Loucy (cell line): ENCODE results near the gene TMC3.
"Not testable (repeated sequence)": the region's sequence is repeated elsewhere in the genome, so short reads cannot be mapped to it uniquely, and the experiment has no call there.

ENCODE experiments used
- H2AFZ ChIP-seq: fragments of 200-600 bp; sonication (generic); 2 replicates; pipeline ENCODE4 v1.6.0; 2016; ENCODE audit warnings: antibody characterized with exemption, mild to moderate bottlenecking, low read length, moderate library complexity
- H3F3A ChIP-seq: fragments of 200-600 bp; 2 replicates; pipeline ENCODE4 v1.6.0; 2016; ENCODE audit warnings: antibody characterized with exemption, low read depth, mild to moderate bottlenecking
- H3K27me3 ChIP-seq: fragments of 200-600 bp; sonication (generic); 2 replicates; pipeline ENCODE4 v1.6.1; 2014; ENCODE audit warnings: low read length, mild to moderate bottlenecking; ENCODE audit not compliant: insufficient read depth, poor library complexity, severe bottlenecking
- H3K36me3 ChIP-seq: fragments of 200-600 bp; sonication (generic); 2 replicates; pipeline ENCODE4 v1.6.1; 2016; ENCODE audit warnings: low read length; ENCODE audit not compliant: insufficient read depth
- H3K4me1 ChIP-seq: fragments of 200-600 bp; sonication (generic); 2 replicates; pipeline ENCODE4 v1.5.1; 2014; ENCODE audit warnings: low read length, mild to moderate bottlenecking; ENCODE audit not compliant: insufficient read depth, poor library complexity, severe bottlenecking
- H3K4me2 ChIP-seq: fragments of 200-600 bp; sonication (generic); 2 replicates; pipeline ENCODE4 v1.6.0; 2014; ENCODE audit warnings: antibody characterized with exemption, low read length, low read depth, mild to moderate bottlenecking; ENCODE audit not compliant: poor library complexity, severe bottlenecking
- H3K4me3 ChIP-seq: fragments of 200-600 bp; sonication (generic); 2 replicates; pipeline ENCODE4 v1.5.1; 2014; ENCODE audit warnings: low read length, mild to moderate bottlenecking, mixed read lengths; ENCODE audit not compliant: poor library complexity, severe bottlenecking
- H3K79me2 ChIP-seq: fragments of 200-600 bp; sonication (generic); 2 replicates; pipeline ENCODE4 v1.6.1; 2014; ENCODE audit warnings: low read length; ENCODE audit not compliant: insufficient read depth
- H3K9ac ChIP-seq: fragments of 200-600 bp; sonication (generic); 2 replicates; pipeline ENCODE4 v1.6.0; 2014; ENCODE audit warnings: mild to moderate bottlenecking, low read depth, low read length, moderate library complexity; ENCODE audit not compliant: poor library complexity, severe bottlenecking
- H3K9me2 ChIP-seq: fragments of 200-600 bp; sonication (generic); replicated peaks from 2 replicates; pipeline ENCODE4 v1.6.1; 2016; ENCODE audit warnings: low read depth, low read length, mixed read lengths
- H3K9me3 ChIP-seq: fragments of 200-600 bp; sonication (generic); 2 replicates; pipeline ENCODE4 v1.6.1; 2014; ENCODE audit warnings: mild to moderate bottlenecking, antibody characterized with exemption, low read length, low read depth; ENCODE audit not compliant: insufficient read depth
- H4K20me1 ChIP-seq: fragments of 200-600 bp; sonication (generic); 2 replicates; pipeline ENCODE4 v1.6.0; 2014; ENCODE audit warnings: antibody characterized with exemption, low read length, mild to moderate bottlenecking; ENCODE audit not compliant: insufficient read depth, poor library complexity, severe bottlenecking
- EZH2phosphoT487 ChIP-seq: fragments of 200-600 bp; IDR thresholded peaks from 2 replicates; pipeline ENCODE4 v1.6.1; 2018; ENCODE audit warnings: antibody characterized with exemption, mild to moderate bottlenecking, moderate library complexity, borderline replicate concordance
- TF ChIP-seq, protein P1 (sequence below): fragments of 200-600 bp; sonication (generic); conservative IDR thresholded peaks from 2 replicates; pipeline ENCODE4 v1.5.1; 2014; ENCODE audit warnings: mild to moderate bottlenecking, antibody characterized with exemption, low read length

Gene TMC3

DNA sequence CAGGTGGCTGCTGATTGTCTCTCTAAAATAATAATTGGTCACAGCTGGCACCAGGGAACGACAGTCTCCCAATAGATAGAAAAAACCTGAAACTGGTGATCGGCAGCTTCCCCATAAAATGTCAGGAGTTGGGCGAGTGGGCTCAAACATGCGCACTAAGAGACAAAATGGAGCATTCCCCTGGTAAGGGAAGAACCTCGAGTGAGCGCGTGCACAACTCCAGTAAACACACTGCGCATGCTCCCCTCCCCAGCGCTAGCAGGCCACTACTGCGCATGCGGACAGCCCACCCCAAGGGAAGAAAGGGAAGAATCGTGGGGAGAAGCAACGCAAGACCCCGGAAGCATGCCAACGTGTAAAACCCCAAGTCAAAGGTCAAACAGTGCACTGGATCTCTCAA, 42.4 kb downstream of the TMC3 start:
- Histone ChIP-seq H3K36me3 (no peaks in the 10 kb centered on the region), H3F3A (no peaks in the 10 kb centered on the region), H3K4me1 (no peaks in the 10 kb centered on the region), H3K9ac (no peak overlapping the region), H3K4me2 (no peak overlapping the region), H4K20me1 (no peaks in the 10 kb centered on the region), H3K9me2 (no peaks in the 10 kb centered on the region), H3K27me3 (no peaks in the 10 kb centered on the region), H2AFZ (no peak overlapping the region), H3K9me3 (no peaks in the 10 kb centered on the region), H3K79me2 (no peaks in the 10 kb centered on the region), H3K4me3 (no peak overlapping the region)
- TF ChIP-seq, protein P1, sequence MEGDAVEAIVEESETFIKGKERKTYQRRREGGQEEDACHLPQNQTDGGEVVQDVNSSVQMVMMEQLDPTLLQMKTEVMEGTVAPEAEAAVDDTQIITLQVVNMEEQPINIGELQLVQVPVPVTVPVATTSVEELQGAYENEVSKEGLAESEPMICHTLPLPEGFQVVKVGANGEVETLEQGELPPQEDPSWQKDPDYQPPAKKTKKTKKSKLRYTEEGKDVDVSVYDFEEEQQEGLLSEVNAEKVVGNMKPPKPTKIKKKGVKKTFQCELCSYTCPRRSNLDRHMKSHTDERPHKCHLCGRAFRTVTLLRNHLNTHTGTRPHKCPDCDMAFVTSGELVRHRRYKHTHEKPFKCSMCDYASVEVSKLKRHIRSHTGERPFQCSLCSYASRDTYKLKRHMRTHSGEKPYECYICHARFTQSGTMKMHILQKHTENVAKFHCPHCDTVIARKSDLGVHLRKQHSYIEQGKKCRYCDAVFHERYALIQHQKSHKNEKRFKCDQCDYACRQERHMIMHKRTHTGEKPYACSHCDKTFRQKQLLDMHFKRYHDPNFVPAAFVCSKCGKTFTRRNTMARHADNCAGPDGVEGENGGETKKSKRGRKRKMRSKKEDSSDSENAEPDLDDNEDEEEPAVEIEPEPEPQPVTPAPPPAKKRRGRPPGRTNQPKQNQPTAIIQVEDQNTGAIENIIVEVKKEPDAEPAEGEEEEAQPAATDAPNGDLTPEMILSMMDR: no peak
- TF ChIP-seq EZH2phosphoT487: no peak

GRCh38 chr15:81331141-81331540, 42.9 kb downstream of the TMC3 start:
- not testable (repeated sequence) for H3K4me2 ChIP-seq, H3K9ac ChIP-seq

DNA sequence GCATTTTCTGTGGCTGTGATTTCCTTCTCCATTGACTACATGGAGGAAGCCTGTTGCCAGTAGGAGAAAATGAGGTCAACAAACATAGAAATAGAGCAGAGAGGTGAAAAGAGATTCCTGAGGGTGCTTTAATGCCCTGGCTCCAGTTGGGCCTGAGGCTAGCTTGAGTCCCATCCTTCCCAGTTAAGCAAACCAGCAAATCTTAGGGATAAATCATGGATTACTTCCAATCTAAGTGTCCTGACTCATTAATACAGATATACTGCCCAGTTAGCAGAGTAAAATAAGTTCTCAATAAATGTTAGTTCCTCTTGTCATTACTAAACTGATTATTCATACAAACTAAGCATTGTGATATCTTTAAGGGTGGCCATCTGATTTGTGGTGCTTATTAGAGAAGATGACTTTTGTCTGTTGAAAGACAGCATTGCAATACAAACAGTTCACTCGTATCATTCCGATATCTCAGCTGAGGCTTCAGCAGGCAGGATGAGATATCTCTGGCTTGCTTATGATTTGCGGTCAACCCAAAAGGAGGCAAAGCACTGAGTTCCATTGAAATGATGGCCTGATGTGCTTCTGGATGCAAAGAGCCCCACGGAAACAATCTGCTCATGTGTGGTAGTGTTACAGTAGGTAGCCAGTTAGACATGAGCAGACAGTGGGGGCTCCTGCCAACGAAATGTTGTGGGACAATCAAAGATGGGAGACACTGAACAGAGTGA, 43.5 kb downstream of the TMC3 start:
- Histone ChIP-seq H3K4me2 (no peak overlapping the region), H3F3A (no peaks in the 10 kb centered on the region), H3K9ac (no peak overlapping the region), H2AFZ (no peak overlapping the region; the same call in 1 of the 2 replicates), H4K20me1 (no peaks in the 10 kb centered on the region), H3K27me3 (no peaks in the 10 kb centered on the region), H3K9me2 (no peaks in the 10 kb centered on the region), H3K4me1 (no peaks in the 10 kb centered on the region), H3K4me3 (no peak overlapping the region), H3K79me2 (no peaks in the 10 kb centered on the region), H3K36me3 (no peaks in the 10 kb centered on the region), H3K9me3 (no peaks in the 10 kb centered on the region)
- TF ChIP-seq, protein P1: no peak
- no peak for TF ChIP-seq EZH2phosphoT487

More at GRCh38 chr15:81331141-81331540, 42.9 kb downstream of the TMC3 start:
- H3K4me3 ChIP-seq, H2AFZ ChIP-seq, H3K79me2 ChIP-seq, H3K9me2 ChIP-seq, H3K36me3 ChIP-seq, H3K9me3 ChIP-seq, H3K27me3 ChIP-seq, H3K4me1 ChIP-seq, H3F3A ChIP-seq, H4K20me1 ChIP-seq: not testable (repeated sequence)

DNA sequence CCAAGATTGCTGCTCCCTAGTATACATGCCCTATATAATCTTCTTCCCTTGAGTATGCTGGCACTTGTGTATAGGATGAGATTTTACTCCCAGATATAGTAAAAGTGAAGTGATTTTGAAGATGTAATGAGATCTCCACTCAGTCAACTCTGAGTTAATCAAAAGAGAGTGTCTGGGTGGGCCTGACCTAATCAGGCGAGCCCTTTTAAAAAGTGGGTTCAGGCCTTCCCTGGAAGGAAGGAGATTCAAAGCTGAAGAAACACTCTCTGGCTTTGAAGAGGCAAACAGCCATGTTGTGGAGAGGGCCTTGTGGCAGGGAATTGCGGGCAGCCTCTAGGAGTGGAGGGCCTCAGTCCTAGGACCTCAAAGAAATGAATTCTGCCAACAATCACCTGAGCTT, 44.6 kb downstream of the TMC3 start:
- Histone ChIP-seq H3K4me1 (peaks cover 6% of the 10 kb centered on the region), H4K20me1 (no peaks in the 10 kb centered on the region), H3K4me3 (no peak overlapping the region), H2AFZ (no peak overlapping the region), H3K9me2 (no peaks in the 10 kb centered on the region), H3K27me3 (no peaks in the 10 kb centered on the region), H3K9ac (no peak overlapping the region), H3K4me2 (no peak overlapping the region), H3F3A (no peaks in the 10 kb centered on the region), H3K36me3 (no peaks in the 10 kb centered on the region), H3K9me3 (no peaks in the 10 kb centered on the region), H3K79me2 (no peaks in the 10 kb centered on the region)
- TF ChIP-seq EZH2phosphoT487: no peak
- TF ChIP-seq, protein P1: no peak
